GM12891 (cell line): ENCODE data around the gene MSGN1.

Source experiments
- POLR2A ChIP-seq: IDR thresholded peaks from 2 replicates; pipeline ENCODE4 v1.6.1; 2011; ENCODE audit warnings: low read depth, low read length, control low read depth
- TAF1 ChIP-seq: IDR thresholded peaks from 2 replicates; pipeline ENCODE4 v1.6.1; 2011; ENCODE audit warnings: low read depth, low read length, control low read depth

DNA sequence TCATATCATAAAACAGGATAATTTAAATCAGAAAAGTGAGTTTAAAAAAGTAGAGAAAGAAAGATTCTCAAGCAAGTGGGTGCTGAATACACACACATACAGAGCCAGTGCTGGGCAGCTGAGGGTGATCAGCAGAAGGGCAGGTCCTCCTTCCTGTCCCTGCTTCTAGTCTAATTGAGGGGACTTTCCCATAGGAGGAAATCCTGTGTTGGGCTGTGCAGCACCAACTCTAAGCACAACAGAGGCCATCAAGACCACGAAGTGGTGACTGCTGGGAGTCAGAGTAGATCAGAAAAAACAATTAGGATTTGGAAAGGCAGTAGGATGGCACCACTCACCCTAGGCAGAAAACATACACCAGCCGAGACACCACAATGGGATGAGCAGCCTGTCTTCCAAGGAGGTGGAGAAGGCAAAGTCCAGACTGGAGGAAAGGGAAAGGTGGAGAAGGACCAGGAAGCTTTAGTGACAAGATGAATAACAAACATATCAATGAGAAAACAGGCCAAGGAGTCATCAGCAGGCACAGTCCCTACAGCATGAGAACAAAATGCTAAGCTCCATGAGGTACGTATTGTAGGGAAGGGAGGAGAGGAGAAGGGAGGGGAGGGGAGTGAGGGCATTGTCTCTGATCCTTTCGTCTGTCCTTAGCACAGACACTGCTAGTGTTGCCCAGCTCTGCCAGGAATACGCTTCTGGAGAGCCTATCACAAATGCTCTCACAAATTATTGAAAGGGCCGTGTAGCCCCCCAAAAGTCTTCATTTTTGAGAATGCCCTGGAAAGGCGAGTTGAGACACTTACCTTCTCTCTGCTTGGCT lies 16.7 kb upstream of the MSGN1 start:
- TF ChIP-seq POLR2A (no peak), TAF1 (no peak)
